H1 (cell line): ENCODE measurements around the gene PBXIP1. TPM values are rescaled to one million over a fixed set of nuclear protein-coding genes. Genes with fewer than 3 reads are reported as not detected.

Experiments used
- CTCF ChIA-PET: fragments of 300-600 bp; sonication (Branson Sonifier 250); formaldehyde crosslinking; loops from one replicate; lab custom pipeline; 2021; ENCODE audit not compliant: partially characterized antibody; lab: Charles Lee
- POLR2A ChIA-PET: fragments of 300-600 bp; sonication (Branson Sonifier 250); formaldehyde crosslinking; loops from one replicate; lab custom pipeline; 2021; ENCODE audit warnings: inconsistent platforms; ENCODE audit not compliant: partially characterized antibody; lab: Charles Lee
- DNase-seq, 2 experiments: peaks; one replicate each; pipeline versions ENCODE4 v3.0.0 to v3.0.0-alpha.2; 2010 to 2022; ENCODE audit warnings: low spot score in 2 of 2, low read depth in 1 of 2, mixed read lengths in 1 of 2
- FAIRE-seq: peaks from 2 replicates; lab custom pipeline; 2011; peaks lifted over from hg19 to GRCh38; lab: Jason Lieb, UNC
- H2AFZ ChIP-seq: 2 replicates; pipeline ENCODE4 v1.8.1; 2012; ENCODE audit warnings: low read length, inconsistent platforms
- H2AK5ac ChIP-seq: 2 replicates; pipeline ENCODE4 v1.6.1; 2013; ENCODE audit warnings: low read depth, low read length
- H2BK120ac ChIP-seq: replicated peaks from 2 replicates; pipeline ENCODE3; 2013; ENCODE audit warnings: low read depth, low read length, inconsistent platforms
- H2BK12ac ChIP-seq: 2 replicates; pipeline ENCODE4 v1.6.1; 2013; ENCODE audit warnings: low read depth, low read length
- H2BK15ac ChIP-seq: 2 replicates; pipeline ENCODE4 v1.6.1; 2013; ENCODE audit warnings: low read length
- H2BK20ac ChIP-seq: 2 replicates; pipeline ENCODE4 v1.6.1; 2013; ENCODE audit warnings: low read length
- H2BK5ac ChIP-seq: 2 replicates; pipeline ENCODE4 v1.6.1; 2013; ENCODE audit warnings: low read depth, low read length
- H3K14ac ChIP-seq: 2 replicates; pipeline ENCODE4 v1.6.1; 2013; ENCODE audit warnings: inconsistent platforms; ENCODE audit not compliant: insufficient read length
- H3K18ac ChIP-seq: 2 replicates; pipeline ENCODE4 v1.6.1; 2013; ENCODE audit warnings: low read length; ENCODE audit errors: extremely low read depth
- H3K23ac ChIP-seq: 2 replicates; pipeline ENCODE4 v1.6.1; 2013; ENCODE audit warnings: inconsistent platforms; ENCODE audit not compliant: insufficient read length
- H3K23me2 ChIP-seq: 2 replicates; pipeline ENCODE4 v1.6.1; 2013; ENCODE audit warnings: low read depth, low read length
- H3K27ac ChIP-seq: 2 replicates; pipeline ENCODE4 v1.6.1; 2011; ENCODE audit warnings: low read depth, low read length, inconsistent platforms
- H3K27me3 ChIP-seq, 4 experiments: replicated peaks in 1 of 4; 1 replicate in 1 of 4; 2 replicates in 3 of 4; pipeline versions ENCODE4 v1.6.1 to v1.8.1; 2011 to 2013; ENCODE audit warnings: low read length in 3 of 4, mild to moderate bottlenecking in 3 of 4, inconsistent platforms in 2 of 4, mixed read lengths in 2 of 4, moderate library complexity in 1 of 4; ENCODE audit not compliant: control insufficient read depth in 3 of 4, insufficient read depth in 3 of 4; ENCODE audit errors: extremely low read depth in 1 of 4
- H3K36me3 ChIP-seq, 4 experiments: 2 replicates each; pipeline versions ENCODE4 v1.6.1 to v1.8.1; 2011 to 2013; ENCODE audit warnings: mild to moderate bottlenecking in 4 of 4, low read length in 3 of 4, moderate library complexity in 2 of 4, control low read depth in 1 of 4, inconsistent platforms in 1 of 4; ENCODE audit not compliant: insufficient read depth in 4 of 4, control insufficient read depth in 2 of 4
- H3K4ac ChIP-seq: replicated peaks from 2 replicates; pipeline ENCODE3; 2013; ENCODE audit warnings: low read length, low read depth, mixed read lengths, inconsistent platforms; ENCODE audit not compliant: insufficient read length
- H3K4me1 ChIP-seq, 4 experiments: replicated peaks in 1 of 4; 1 replicate in 1 of 4; 2 replicates in 3 of 4; pipeline versions ENCODE4 v1.6.1 to v1.8.1; 2011 to 2013; ENCODE audit warnings: low read length in 3 of 4, inconsistent platforms in 2 of 4, mixed read lengths in 1 of 4; ENCODE audit not compliant: insufficient read depth in 4 of 4, control insufficient read depth in 3 of 4
- H3K4me2 ChIP-seq, 2 experiments: 2 replicates each; pipeline versions ENCODE4 v1.6.1 to v1.8.1; 2011 to 2013; ENCODE audit warnings: low read depth in 2 of 2, low read length in 2 of 2, control low read depth in 1 of 2, inconsistent platforms in 1 of 2, mild to moderate bottlenecking in 1 of 2; ENCODE audit not compliant: insufficient read depth in 1 of 2
- H3K4me3 ChIP-seq, 4 experiments: fragments of 200-600, 300-600 bp in 1 of 4; sonication (generic), shearing (Covaris generic), sonication (Bioruptor Twin) in 1 of 4; 2 replicates each; pipeline versions ENCODE4 v1.5.1 to v1.8.1; 2011 to 2016; ENCODE audit warnings: low read length in 4 of 4, low read depth in 3 of 4, control low read depth in 2 of 4, inconsistent platforms in 2 of 4, mild to moderate bottlenecking in 2 of 4, mixed read lengths in 1 of 4, moderate library complexity in 1 of 4; ENCODE audit not compliant: insufficient read depth in 2 of 4; ENCODE audit errors: extremely low read depth in 1 of 4
- H3K56ac ChIP-seq: replicated peaks from 2 replicates; pipeline ENCODE3; 2013; ENCODE audit warnings: low read depth, mild to moderate bottlenecking, mixed read lengths, low read length, inconsistent platforms; ENCODE audit not compliant: insufficient read length
- H3K79me1 ChIP-seq: 2 replicates; pipeline ENCODE4 v1.6.1; 2013; ENCODE audit warnings: low read depth, low read length, control low read depth
- H3K79me2 ChIP-seq, 2 experiments: 2 replicates each; pipeline versions ENCODE4 v1.6.1 to v1.8.1; 2012 to 2013; ENCODE audit warnings: low read length in 2 of 2, mild to moderate bottlenecking in 2 of 2, inconsistent platforms in 1 of 2; ENCODE audit not compliant: insufficient read depth in 2 of 2, control insufficient read depth in 1 of 2
- H3K9ac ChIP-seq, 4 experiments: replicated peaks in 1 of 4; 1 replicate in 1 of 4; 2 replicates in 3 of 4; pipeline versions ENCODE4 v1.6.1 to v1.8.1; 2011 to 2013; ENCODE audit warnings: low read depth in 3 of 4, low read length in 3 of 4, control low read depth in 2 of 4, mild to moderate bottlenecking in 2 of 4, moderate library complexity in 2 of 4, inconsistent platforms in 1 of 4; ENCODE audit errors: extremely low read depth in 1 of 4
- H3K9me3 ChIP-seq, 2 experiments: 2 replicates each; pipeline versions ENCODE4 v1.6.1 to v1.8.1; 2012 to 2013; ENCODE audit warnings: mild to moderate bottlenecking in 2 of 2, moderate library complexity in 2 of 2, control low read depth in 1 of 2, inconsistent platforms in 1 of 2, low read depth in 1 of 2, low read length in 1 of 2, mixed read lengths in 1 of 2; ENCODE audit not compliant: insufficient read depth in 2 of 2
- H4K20me1 ChIP-seq, 2 experiments: replicated peaks in 1 of 2; 2 replicates each; pipeline versions ENCODE3 to v1.8.1; 2011 to 2013; ENCODE audit warnings: inconsistent platforms in 2 of 2, low read length in 2 of 2, mild to moderate bottlenecking in 1 of 2; ENCODE audit not compliant: insufficient read depth in 2 of 2, control insufficient read depth in 1 of 2
- H4K5ac ChIP-seq: 2 replicates; pipeline ENCODE4 v1.6.1; 2013; ENCODE audit warnings: low read length, low read depth, mixed read lengths, inconsistent platforms; ENCODE audit not compliant: insufficient read length
- H4K8ac ChIP-seq: 2 replicates; pipeline ENCODE4 v1.8.0; 2013; ENCODE audit warnings: mild to moderate bottlenecking, moderate library complexity, low read length, inconsistent platforms; ENCODE audit not compliant: insufficient read depth; ENCODE audit errors: extremely low read depth
- H4K91ac ChIP-seq: replicated peaks from 2 replicates; pipeline ENCODE3; 2013; ENCODE audit warnings: low read length, mixed read lengths, inconsistent platforms; ENCODE audit not compliant: insufficient read length
- FOSL1 ChIP-seq: IDR thresholded peaks from 2 replicates; pipeline ENCODE4 v1.6.1; 2011; ENCODE audit warnings: mild to moderate bottlenecking, low read depth, low read length, moderate library complexity; ENCODE audit not compliant: insufficient read depth
- HDAC2 ChIP-seq, 2 experiments: fragments of 300-600 bp in 1 of 2; sonication (generic) in 1 of 2; IDR thresholded peaks; 2 replicates each; pipeline ENCODE4 v1.6.1; 2011 to 2012; ENCODE audit warnings: low read depth in 2 of 2, low read length in 2 of 2, mild to moderate bottlenecking in 2 of 2, moderate library complexity in 2 of 2, borderline replicate concordance in 1 of 2, inconsistent platforms in 1 of 2
- SIRT6 ChIP-seq: IDR thresholded peaks from one replicate; pipeline ENCODE4 v1.7.1; 2012; ENCODE audit warnings: low read length, inconsistent platforms
- WGBS, 2 experiments: shearing (Covaris generic) in 1 of 2; methylation state at CpG; one replicate each; pipeline versions ENCODE4 v1.1.6 to v1.1.7; 2013 to 2015; ENCODE audit warnings: low lambda C conversion rate in 2 of 2, mixed read lengths in 2 of 2, inconsistent platforms in 1 of 2, low coverage in 1 of 2, missing lambda C conversion rate in 1 of 2; ENCODE audit not compliant: insufficient replicate concordance in 2 of 2, insufficient coverage in 1 of 2, insufficient read length in 1 of 2; ENCODE audit errors: extremely low coverage in 1 of 2, missing lambda C conversion rate in 1 of 2; 5-methylcytosine and 5-hydroxymethylcytosine counted together
- polyA plus RNA-seq, 7 experiments: library from polyadenylated mRNA; depleted of rRNA in 3 of 7; stranded (reverse) in 5 of 7; unstranded in 2 of 7; fragments of >200 nt in 5 of 7; fragments of 200-250 nt in 2 of 7; gene quantifications; 1 replicate in 5 of 7; 2 replicates in 1 of 7; 4 replicates in 1 of 7; pipeline versions ENCODE4 v1.2.1 to v1.2.3, GENCODE V29; 2011 to 2013; ENCODE audit warnings: missing spikeins in 2 of 7, mixed read lengths in 2 of 7
- total RNA-seq: library from RNA; stranded (reverse); fragmentation: NEBNext Ultra II Directional; extraction: Animal tissue kit (Norgen Biotek cat#: 25700); gene quantifications from 2 replicates; pipeline ENCODE4 v1.2.1, GENCODE V29; 2021

Gene PBXIP1
- total and polyA plus RNA-seq, 2 of the 8 experiments (the other 6 are each of a cell fraction or from before 2014, with no cell fraction given), result 12.0 to 19.8 TPM

GRCh38 chr1:154994269-154994587 is 38.3 kb upstream of the PBXIP1 start:
- Histone ChIP-seq H3K23ac (no peak overlapping the region), H3K79me1 (no peaks in the 10 kb centered on the region), H2BK12ac (0 out of 2 replicates have a peak overlapping the region, but pooled peaks have one; percentile 17), H3K14ac (no peak overlapping the region), H3K4me2 (no peak overlapping the region), H2BK20ac (no peak overlapping the region), H4K91ac (no peak overlapping the region), H3K27ac (no peak overlapping the region), H3K56ac (no peak overlapping the region), H4K20me1 (peaks cover 0 to 5% of the 10 kb centered on the region in 2 experiments), H4K5ac (no peak overlapping the region), H2BK5ac (no peak overlapping the region), H2BK15ac (no peak overlapping the region), H2AK5ac (no peak overlapping the region), H3K4me1 (peaks cover 0 to 7% (median 4%) of the 10 kb centered on the region in 4 experiments; a peak in 3 of 7 replicates), H3K9ac (0 out of 7 replicates have a peak overlapping the region, but pooled peaks of 1 of the 4 experiments have one; percentile 12), H3K79me2 (peaks cover 0 to 3% of the 10 kb centered on the region in 2 experiments; a peak in 1 of 4 replicates), H3K36me3 (peaks cover 2 to 20% (median 14%) of the 10 kb centered on the region in 4 experiments; a peak in 7 of 8 replicates), H3K4me3 (no peak overlapping the region), H3K9me3 (no peaks in the 10 kb centered on the region), H3K23me2 (no peaks in the 10 kb centered on the region; the same call in 1 of the 2 replicates), H3K18ac (no peak overlapping the region), H4K8ac (no peak overlapping the region), H3K27me3 (no peaks in the 10 kb centered on the region), H2BK120ac (no peak overlapping the region), H3K4ac (no peak overlapping the region), H2AFZ (no peak overlapping the region)
- FAIRE-seq, result no peak
- WGBS, 2 experiments, result 92% methylated on average over 1 of the region's 1 CpG; no CpG with 5 or more reads in 1 of the 2 experiments
- DNase-seq, result no peak
- no peak for TF ChIP-seq SIRT6
- TF ChIP-seq HDAC2 (IDR thresholded peaks at IDR 0.05; ENCODE audit: borderline replicate concordance in 1 of 2, low read depth in 2 of 2, low read length in 2 of 2), result no peak
- TF ChIP-seq FOSL1, result no peak
- POLR2A ChIA-PET, result interaction anchor here (1.3 to 42.8 kb wide), 11 partner anchors 14 to 82 kb away, joined by 3 to 702 read pairs (median 9); partner anchors contain the start of genes CKS1B, EFNA4, FLAD1 and PBXIP1
- CTCF ChIA-PET, result interaction anchor here (0.8 to 14.0 kb wide), 16 partner anchors 10 to 122 kb away, joined by 3 to 334 read pairs (median 8); partner anchors contain the start of genes ADAM15, CKS1B, EFNA4 and FLAD1
